ENCODE measurements around the gene TAB2. TPM values are rescaled to one million over a fixed set of nuclear protein-coding genes. Genes with fewer than 3 reads are reported as not detected.

The TAB2 gene
- total RNA-seq, 1 experiment from 2014 or later, result 55.6 TPM

GRCh38 chr6:149300563-149300962, 16.9 kb upstream of the TAB2 start:
- H3K9me3 Mint-ChIP-seq, result no peaks in the 10 kb centered on the region
- no peaks in the 10 kb centered on the region for H3K36me3 Mint-ChIP-seq
- H3K4me3 Mint-ChIP-seq, result no peak overlapping the region
- H3K27ac Mint-ChIP-seq, result no peak overlapping the region
- CTCF ChIA-PET, result interaction anchor here (1.7 kb wide), 1 partner anchor 132 kb away, joined by 4 read pairs; no protein-coding TSS in a partner anchor
- ATAC-seq, result no peak
- POLR2A ChIA-PET, result no interaction called here
- peaks cover 5% of the 10 kb centered on the region; the same call in 1 of the 2 replicates for H3K27me3 Mint-ChIP-seq (ENCODE audit: low read depth)
- DNase-seq (ENCODE audit: low spot score), result no peak
- no peaks in the 10 kb centered on the region for H3K4me1 Mint-ChIP-seq
- TF ChIP-seq ESRRA (CRISPR knock-in tag; IDR thresholded peaks at IDR 0.05; ENCODE audit: borderline replicate concordance), result no peak
- TF ChIP-seq ZNF425 (CRISPR knock-in tag; conservative IDR thresholded peaks at IDR 0.05), result no peak
- no peak for TF ChIP-seq FOXP1 (CRISPR knock-in tag; IDR thresholded peaks at IDR 0.05; ENCODE audit: borderline replicate concordance)

GRCh38 chr6:149302723-149303122, 14.8 kb upstream of the TAB2 start:
- Mint-ChIP-seq H3K27me3 (ENCODE audit: low read depth) (peaks cover 5% of the 10 kb centered on the region; the same call in 1 of the 2 replicates), H3K4me3 (no peak overlapping the region), H3K36me3 (no peaks in the 10 kb centered on the region), H3K27ac (no peak overlapping the region), H3K9me3 (no peaks in the 10 kb centered on the region), H3K4me1 (no peaks in the 10 kb centered on the region)
- no peak for DNase-seq (ENCODE audit: low spot score)
- no peak for ATAC-seq
- TF ChIP-seq AFF4 (CRISPR knock-in tag; IDR thresholded peaks at IDR 0.05; ENCODE audit: borderline replicate concordance) (no peak), AR (CRISPR knock-in tag; IDR thresholded peaks at IDR 0.05) (no peak), CREB1 (CRISPR knock-in tag; IDR thresholded peaks at IDR 0.05) (no peak), ATF2 (CRISPR knock-in tag; IDR thresholded peaks at IDR 0.05; ENCODE audit: borderline replicate concordance, low read depth) (no peak), HMGA2 (CRISPR knock-in tag; IDR thresholded peaks at IDR 0.05) (no peak), NR1H2 (CRISPR knock-in tag; IDR thresholded peaks at IDR 0.05) (no peak), TP53 (CRISPR knock-in tag; IDR thresholded peaks at IDR 0.05) (no peak), SMAD4 (CRISPR knock-in tag; IDR thresholded peaks at IDR 0.05) (no peak), NR2C2 (CRISPR knock-in tag; IDR thresholded peaks at IDR 0.05) (no peak), IRF1 (CRISPR knock-in tag; IDR thresholded peaks at IDR 0.05) (no peak), GTF2I (CRISPR knock-in tag; conservative IDR thresholded peaks at IDR 0.05) (no peak), ATF6 (CRISPR knock-in tag; IDR thresholded peaks at IDR 0.05) (no peak)
- CTCF ChIA-PET, result no interaction called here
- POLR2A ChIA-PET, result no interaction called here

Data from WTC11 (cell line).